Lung microvascular endothelial cell (primary cell): ENCODE data around the gene SLC9A7. TPM values are rescaled to one million over a fixed set of nuclear protein-coding genes. Genes with fewer than 3 reads are reported as not detected.
"Not testable (repeated sequence)": the region's sequence is repeated elsewhere in the genome, so short reads cannot be mapped to it uniquely, and the experiment has no call there.

Source experiments
- DNase-seq, 2 donors: peaks; one replicate each; pipeline versions ENCODE4 v3.0.0 to v3.0.0-alpha.2; 2010; ENCODE audit warnings: low read depth in 2 of 2
- total RNA-seq: library from RNA; depleted of rRNA; stranded (reverse); fragments of >200 nt; gene quantifications from 2 replicates; pipeline ENCODE4 v1.2.1, GENCODE V29; 2014

The SLC9A7 gene
- 6.8 and 9.3 TPM in 2 replicates for total RNA-seq

- DNase-seq: peak; percentile 63 to 76
These were observed at the start of gene SLC9A7 for GRCh38 chrX:46758956-46759644. SLC9A7 (minus strand) TSS chrX:46759118; CDS start chrX:46759029, 89 bp downstream.

GRCh38 chrX:46805270-46805669 is 46.4 kb upstream of the SLC9A7 start:
- DNase-seq: no peak

GRCh38 chrX:46803140-46803539 is 44.2 kb upstream of the SLC9A7 start:
- peak; percentile 15 to 17 for DNase-seq

- DNase-seq: peak; percentile 69 to 82
These were observed 37.8 kb upstream of the SLC9A7 start for GRCh38 chrX:46796574-46797191.

- no peak for DNase-seq
These were observed 34.6 kb upstream of the SLC9A7 start for GRCh38 chrX:46793386-46794143.

GRCh38 chrX:46792810-46793188 is 33.9 kb upstream of the SLC9A7 start:
- DNase-seq: no peak

GRCh38 chrX:46791927-46792809 is 33.2 kb upstream of the SLC9A7 start:
- DNase-seq: peak; percentile 70 to 93

- DNase-seq: no peak
These were observed 30.0 kb upstream of the SLC9A7 start for GRCh38 chrX:46788902-46789301.

- DNase-seq: not testable (repeated sequence)
These were observed 25.5 kb upstream of the SLC9A7 start for GRCh38 chrX:46784437-46784836.

GRCh38 chrX:46782034-46782433 is 23.1 kb upstream of the SLC9A7 start:
- DNase-seq: no peak

- peak; percentile 39 to 68 for DNase-seq
These were observed 19.3 kb upstream of the SLC9A7 start for GRCh38 chrX:46777971-46778810.

- DNase-seq: peak in 1 of 2 donors; percentile 62
These were observed 11.9 kb upstream of the SLC9A7 start for GRCh38 chrX:46770817-46771163.

GRCh38 chrX:46770000-46770816 is 11.3 kb upstream of the SLC9A7 start:
- DNase-seq: peak in 1 of 2 donors; percentile 6

- no peak for DNase-seq
These were observed 4.0 kb upstream of the SLC9A7 start for GRCh38 chrX:46762963-46763362.

GRCh38 chrX:46759645-46759974 is 692 bp upstream of the SLC9A7 start:
- no peak for DNase-seq

GRCh38 chrX:46758163-46758955 is 559 bp downstream of the SLC9A7 start:
- DNase-seq: peak in 1 of 2 donors; percentile 9

GRCh38 chrX:46757593-46757992 is 1.3 kb downstream of the SLC9A7 start:
- DNase-seq: peak; percentile 20 to 45

- DNase-seq: no peak
These were observed 1.9 kb downstream of the SLC9A7 start for GRCh38 chrX:46757052-46757451.

GRCh38 chrX:46755671-46756070 is 3.2 kb downstream of the SLC9A7 start:
- DNase-seq: no peak
